GM12891 (cell line): ENCODE measurements around the gene ADAMTS17.

Source experiments
- DNase-seq: peaks from one replicate; pipeline ENCODE4 v3.0.0; 2011; ENCODE audit warnings: low spot score; ENCODE audit not compliant: insufficient read length
- FAIRE-seq: peaks from 2 replicates; lab custom pipeline; 2011; peaks lifted over from hg19 to GRCh38; lab: Jason Lieb, UNC
- PAX5 ChIP-seq: IDR thresholded peaks from 2 replicates; pipeline ENCODE4 v1.6.1; 2011; ENCODE audit warnings: low read length, moderate library complexity, mild to moderate bottlenecking; ENCODE audit not compliant: insufficient read depth, severe bottlenecking
- POLR2A ChIP-seq: IDR thresholded peaks from 2 replicates; pipeline ENCODE4 v1.6.1; 2011; ENCODE audit warnings: low read depth, low read length, control low read depth
- POLR2AphosphoS5 ChIP-seq: IDR thresholded peaks from 2 replicates; pipeline ENCODE4 v1.6.1; 2011; ENCODE audit warnings: low read depth, low read length, control low read depth
- POU2F2 ChIP-seq: IDR thresholded peaks from 2 replicates; pipeline ENCODE4 v1.6.1; 2011; ENCODE audit warnings: low read depth, mild to moderate bottlenecking, control low read depth, low read length, moderate library complexity
- SPI1 ChIP-seq: IDR thresholded peaks from 2 replicates; pipeline ENCODE4 v1.6.1; 2011; ENCODE audit warnings: low read depth, low read length, control low read depth
- TAF1 ChIP-seq: IDR thresholded peaks from 2 replicates; pipeline ENCODE4 v1.6.1; 2011; ENCODE audit warnings: low read depth, low read length, control low read depth

The ADAMTS17 gene

DNA sequence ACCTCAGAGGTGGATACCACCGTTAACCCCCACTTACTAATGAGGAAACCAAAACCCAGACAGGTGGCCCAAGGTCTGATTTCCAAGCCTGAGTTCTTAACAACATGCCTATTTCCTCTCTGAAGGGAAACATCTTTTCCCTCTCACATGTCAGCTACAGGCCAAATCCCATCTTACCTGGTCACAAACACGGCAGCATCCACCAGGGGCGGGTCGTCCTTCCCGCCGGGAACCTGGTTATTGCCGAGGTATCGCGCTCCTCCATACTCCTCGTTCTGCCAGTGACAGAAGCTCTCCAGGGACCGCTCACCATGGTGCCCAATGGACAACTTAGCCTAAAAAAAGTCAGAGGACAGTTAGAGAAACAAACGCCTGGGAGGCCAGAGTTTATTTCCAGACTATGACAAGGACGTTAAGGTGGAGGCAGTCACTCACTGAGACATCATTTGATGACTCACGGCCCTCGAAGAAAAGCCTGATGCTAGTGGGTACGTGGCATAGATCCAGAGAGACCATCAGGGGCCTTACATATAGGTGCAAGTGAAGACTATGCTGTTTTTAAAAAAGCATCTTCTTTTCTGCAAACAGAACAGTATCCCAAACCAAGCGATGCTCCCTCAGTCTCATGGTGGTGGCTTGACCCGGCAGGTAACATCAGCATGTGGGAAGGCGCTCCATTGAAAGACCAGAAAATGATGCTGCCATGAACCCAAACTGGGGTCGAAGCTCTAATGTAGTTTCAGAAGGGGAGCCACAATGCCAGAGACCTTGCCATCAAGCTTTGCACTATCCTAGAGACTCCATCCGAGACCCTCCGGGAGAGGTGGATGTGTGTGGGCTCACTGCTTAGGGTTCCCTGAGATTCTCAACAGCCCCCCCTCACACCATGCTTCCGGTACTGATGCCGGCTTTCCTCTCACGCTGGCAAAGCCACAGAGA is 80.2 kb downstream of the ADAMTS17 start:
- FAIRE-seq (no peak), DNase-seq (no peak)
- no peak for TF ChIP-seq PAX5
- TF ChIP-seq POU2F2, result no peak
- no peak for TF ChIP-seq POLR2AphosphoS5
- no peak for TF ChIP-seq POLR2A
- no peak for TF ChIP-seq TAF1
- no peak for TF ChIP-seq SPI1

DNA sequence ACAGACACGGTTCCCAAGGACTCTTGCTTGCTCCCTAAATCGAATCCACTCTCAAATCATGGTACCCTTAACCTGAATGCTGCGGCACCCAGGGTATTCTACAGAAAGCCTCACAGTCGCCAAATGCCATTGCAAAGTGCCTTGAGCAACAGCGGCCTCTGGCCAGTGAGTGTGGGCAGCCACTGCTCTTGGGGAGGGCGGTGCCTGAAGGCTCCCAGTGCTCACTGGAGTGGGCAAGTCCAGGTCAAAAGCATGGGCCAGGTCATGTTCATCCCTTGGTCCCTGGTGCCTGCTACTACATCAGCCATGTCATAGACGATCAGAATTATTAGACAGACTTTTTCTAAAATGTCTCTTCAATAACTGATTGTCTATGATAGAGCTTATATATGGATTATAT is 82.5 kb downstream of the ADAMTS17 start:
- no peak for TF ChIP-seq POLR2AphosphoS5
- TF ChIP-seq TAF1, result no peak
- no peak for TF ChIP-seq SPI1
- TF ChIP-seq POLR2A, result no peak
- no peak for TF ChIP-seq POU2F2
- no peak for TF ChIP-seq PAX5
- no peak for DNase-seq
- FAIRE-seq, result no peak

DNA sequence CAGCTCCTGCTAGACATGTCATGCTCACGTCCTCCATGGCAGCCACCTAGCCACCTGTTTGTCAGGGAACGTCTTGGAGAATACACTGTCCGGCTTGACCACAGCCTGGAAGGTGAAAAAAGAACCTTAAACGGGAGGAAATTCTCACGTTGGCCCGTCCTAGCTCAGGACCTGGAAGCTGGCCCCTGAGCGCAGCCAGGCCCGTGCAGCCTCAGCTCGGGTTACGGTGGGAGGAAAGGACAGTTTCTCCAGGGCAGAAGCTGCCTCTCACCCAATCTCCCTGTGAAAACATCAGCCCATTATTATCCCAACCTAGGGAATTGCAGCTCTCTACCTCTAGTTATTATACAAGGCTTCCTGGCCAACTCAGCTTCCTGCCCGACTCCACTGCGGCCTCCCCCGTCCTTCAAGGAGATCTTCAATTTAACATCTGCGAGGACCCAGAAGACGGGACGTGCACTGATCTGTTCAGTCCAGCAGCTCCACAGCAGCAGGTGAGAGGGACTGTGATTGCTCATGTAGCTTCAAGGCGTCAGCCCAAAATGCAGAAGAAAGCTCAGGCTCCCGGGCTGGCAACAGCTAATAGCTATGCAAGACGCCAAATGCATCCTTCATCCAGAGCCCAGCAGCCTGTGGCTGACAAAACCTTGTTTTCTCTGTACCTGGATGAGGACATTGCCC is 84.7 kb downstream of the ADAMTS17 start:
- DNase-seq (no peak), FAIRE-seq (no peak)
- TF ChIP-seq POLR2AphosphoS5 (no peak), PAX5 (no peak), POU2F2 (no peak), POLR2A (no peak), SPI1 (no peak), TAF1 (no peak)

DNA sequence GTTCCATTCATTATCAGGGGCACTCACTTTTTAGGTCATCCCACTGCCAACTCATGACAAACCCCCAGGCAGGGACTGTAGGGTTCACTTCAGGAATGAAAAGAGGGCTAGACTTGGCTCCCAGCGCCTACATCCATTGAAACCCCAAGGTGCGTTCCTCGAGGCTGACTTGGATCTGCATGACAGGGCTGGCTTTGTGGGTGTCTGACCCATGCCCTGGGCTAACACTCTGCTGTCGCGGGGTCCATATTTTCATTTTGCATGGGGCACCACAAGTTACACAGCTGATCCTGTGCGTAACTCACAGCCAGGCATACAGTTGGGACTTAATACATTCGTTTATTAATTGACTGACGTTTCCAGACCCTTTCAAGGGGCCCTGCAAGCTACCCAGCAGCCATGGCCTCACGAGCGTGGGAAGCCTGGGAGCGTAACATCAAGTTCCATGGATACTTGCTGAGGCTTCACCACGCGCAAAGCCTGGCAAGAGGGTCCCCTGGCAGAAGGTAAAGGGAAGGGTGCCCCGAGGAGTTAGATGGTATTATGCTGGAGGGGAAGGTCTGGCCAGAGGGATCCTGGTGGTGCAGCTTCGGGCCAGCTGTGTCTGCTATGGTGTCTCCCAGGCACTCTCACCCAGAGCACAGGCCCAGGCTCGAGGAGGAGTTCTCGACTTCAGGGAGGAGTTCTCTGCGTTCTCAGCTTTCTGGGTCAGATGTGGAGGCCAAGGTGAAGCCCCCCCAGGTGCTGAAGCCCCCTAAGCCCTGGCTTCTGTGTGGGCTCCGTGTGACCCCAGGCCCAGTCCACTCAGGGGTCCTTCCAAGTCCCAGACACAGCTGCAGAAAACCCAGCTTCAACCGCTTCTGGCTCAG is 85.4 kb downstream of the ADAMTS17 start:
- no peak for DNase-seq
- FAIRE-seq, result no peak
- TF ChIP-seq TAF1, result no peak

DNA sequence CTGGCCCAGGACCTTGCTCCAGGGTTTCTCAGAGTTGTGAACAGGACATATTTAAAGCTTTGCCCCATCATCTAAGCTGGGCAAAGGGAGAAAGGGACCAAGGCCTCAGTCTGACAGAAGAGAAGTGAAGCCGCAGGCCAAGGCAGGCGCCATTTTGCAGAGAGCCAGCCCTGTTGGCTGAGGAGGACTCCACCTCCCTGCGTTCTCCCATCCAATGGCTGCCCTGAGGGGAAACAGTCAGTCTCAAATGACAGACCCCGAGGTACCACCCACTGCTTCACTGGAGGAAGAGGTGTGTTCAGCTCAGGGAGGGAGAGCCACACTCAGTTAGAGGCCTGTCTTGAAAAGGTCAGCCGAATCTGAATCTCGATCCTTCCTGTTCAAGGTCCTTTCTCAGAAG is 86.1 kb downstream of the ADAMTS17 start:
- no peak for DNase-seq
- TF ChIP-seq SPI1 (no peak), TAF1 (no peak), PAX5 (no peak), POU2F2 (no peak), POLR2A (no peak), POLR2AphosphoS5 (no peak)
- no peak for FAIRE-seq

DNA sequence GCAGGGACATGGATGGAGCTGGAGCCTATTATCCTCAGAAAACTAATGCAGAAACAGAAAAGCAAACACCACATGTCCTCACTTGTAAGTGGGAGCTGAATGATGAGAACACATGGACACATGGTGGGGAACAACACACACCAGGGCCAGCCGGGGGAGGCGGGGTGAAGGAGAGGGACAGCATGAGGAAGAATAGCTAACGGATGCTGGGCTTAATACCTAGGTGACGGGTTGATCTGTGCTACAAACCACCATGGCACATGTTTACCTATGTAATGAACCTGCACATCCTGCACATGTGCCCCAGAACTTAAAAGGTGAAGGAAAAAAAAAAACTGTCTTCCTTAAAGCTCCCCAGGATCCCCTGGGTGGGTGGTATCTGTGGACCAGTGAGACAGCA is 87.1 kb downstream of the ADAMTS17 start:
- TF ChIP-seq POU2F2, result no peak
- TF ChIP-seq POLR2A, result no peak
- TF ChIP-seq SPI1, result no peak
- no peak for TF ChIP-seq TAF1
- TF ChIP-seq POLR2AphosphoS5, result no peak
- no peak for TF ChIP-seq PAX5
- DNase-seq (no peak), FAIRE-seq (no peak)

DNA sequence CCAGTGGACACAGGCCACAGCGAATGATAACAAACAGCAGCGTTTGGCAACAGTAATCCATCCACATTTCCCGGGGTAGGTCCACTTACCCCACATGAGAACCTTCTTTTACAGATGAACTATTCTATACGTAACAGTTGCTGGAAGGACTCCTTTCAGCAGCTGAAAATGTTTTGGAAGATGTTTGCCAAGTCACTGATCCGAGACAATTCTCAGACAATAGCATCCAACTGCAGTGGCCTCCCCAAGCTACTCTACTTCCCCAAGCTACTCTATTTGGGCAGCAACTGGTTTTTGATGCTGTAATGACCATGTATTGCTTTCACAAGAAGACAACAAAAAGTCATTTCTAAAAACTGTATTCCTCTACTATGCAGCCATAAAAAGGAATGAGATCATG is 87.5 kb downstream of the ADAMTS17 start:
- no peak for TF ChIP-seq SPI1
- no peak for TF ChIP-seq TAF1
- TF ChIP-seq POU2F2, result no peak
- no peak for TF ChIP-seq POLR2AphosphoS5
- TF ChIP-seq PAX5, result no peak
- no peak for TF ChIP-seq POLR2A
- FAIRE-seq (no peak), DNase-seq (no peak)

DNA sequence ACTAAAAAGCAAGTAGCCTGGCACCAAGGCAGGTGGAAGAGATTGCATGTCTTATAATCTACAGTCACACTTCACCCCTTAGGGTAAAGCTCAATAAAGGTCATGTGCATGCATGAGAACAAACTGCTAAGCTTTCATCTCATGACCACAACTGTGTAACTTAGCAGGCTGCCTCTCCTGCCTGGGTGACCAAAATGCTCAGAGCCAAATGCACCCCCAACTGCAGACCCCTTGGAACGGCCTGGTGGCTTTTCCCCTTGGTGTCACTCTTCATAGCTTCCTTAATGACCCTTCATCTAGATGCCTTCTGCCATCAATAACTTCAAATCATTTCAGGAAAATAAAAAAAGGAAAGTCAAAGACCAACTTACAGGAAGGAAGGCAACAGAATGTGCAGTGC is 88.1 kb downstream of the ADAMTS17 start:
- TF ChIP-seq SPI1 (no peak), TAF1 (no peak), POLR2AphosphoS5 (no peak), POLR2A (no peak), PAX5 (no peak), POU2F2 (no peak)
- no peak for FAIRE-seq
- no peak for DNase-seq
